PC-9 (cell line): ENCODE results near the gene TBCK.

Experiments used
- EZH2 ChIP-seq: fragments of 200-600 bp; sonication (generic); IDR thresholded peaks from 2 replicates; pipeline ENCODE4 v1.8.0; 2017; ENCODE audit warnings: antibody characterized with exemption, low read depth
- TF ChIP-seq, protein P1 (sequence below): fragments of 200-600 bp; sonication (generic); conservative IDR thresholded peaks from 2 replicates; pipeline ENCODE4 v1.6.1; 2017; ENCODE audit warnings: mixed run types, antibody characterized with exemption, mild to moderate bottlenecking, moderate library complexity

DNA sequence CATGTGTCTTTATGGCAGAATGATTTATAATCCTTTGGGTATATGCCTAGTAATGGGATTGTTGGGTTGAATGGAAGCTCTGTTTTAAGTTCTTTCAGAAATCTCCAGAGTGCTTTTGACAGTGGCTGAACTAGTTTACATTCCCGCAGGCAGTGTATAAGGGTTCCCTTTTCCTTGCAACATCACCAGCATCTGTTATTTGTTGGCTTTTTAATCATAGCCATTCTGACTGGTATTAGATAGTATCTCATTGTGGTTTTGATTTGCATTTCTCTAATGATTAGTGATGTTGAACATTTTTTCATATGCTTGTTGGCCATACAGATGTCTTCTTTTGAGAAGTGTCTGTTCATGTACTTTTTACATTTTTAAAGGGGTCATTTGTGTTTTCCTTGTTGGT is 129.8 kb downstream of the TBCK start:
- TF ChIP-seq, protein P1, sequence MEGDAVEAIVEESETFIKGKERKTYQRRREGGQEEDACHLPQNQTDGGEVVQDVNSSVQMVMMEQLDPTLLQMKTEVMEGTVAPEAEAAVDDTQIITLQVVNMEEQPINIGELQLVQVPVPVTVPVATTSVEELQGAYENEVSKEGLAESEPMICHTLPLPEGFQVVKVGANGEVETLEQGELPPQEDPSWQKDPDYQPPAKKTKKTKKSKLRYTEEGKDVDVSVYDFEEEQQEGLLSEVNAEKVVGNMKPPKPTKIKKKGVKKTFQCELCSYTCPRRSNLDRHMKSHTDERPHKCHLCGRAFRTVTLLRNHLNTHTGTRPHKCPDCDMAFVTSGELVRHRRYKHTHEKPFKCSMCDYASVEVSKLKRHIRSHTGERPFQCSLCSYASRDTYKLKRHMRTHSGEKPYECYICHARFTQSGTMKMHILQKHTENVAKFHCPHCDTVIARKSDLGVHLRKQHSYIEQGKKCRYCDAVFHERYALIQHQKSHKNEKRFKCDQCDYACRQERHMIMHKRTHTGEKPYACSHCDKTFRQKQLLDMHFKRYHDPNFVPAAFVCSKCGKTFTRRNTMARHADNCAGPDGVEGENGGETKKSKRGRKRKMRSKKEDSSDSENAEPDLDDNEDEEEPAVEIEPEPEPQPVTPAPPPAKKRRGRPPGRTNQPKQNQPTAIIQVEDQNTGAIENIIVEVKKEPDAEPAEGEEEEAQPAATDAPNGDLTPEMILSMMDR, result no peak
- TF ChIP-seq EZH2, result no peak
